ENCODE results near the gene TNNT3.
"Not testable (repeated sequence)": the region's sequence is repeated elsewhere in the genome, so short reads cannot be mapped to it uniquely, and the experiment has no call there.

The TNNT3 gene

DNA sequence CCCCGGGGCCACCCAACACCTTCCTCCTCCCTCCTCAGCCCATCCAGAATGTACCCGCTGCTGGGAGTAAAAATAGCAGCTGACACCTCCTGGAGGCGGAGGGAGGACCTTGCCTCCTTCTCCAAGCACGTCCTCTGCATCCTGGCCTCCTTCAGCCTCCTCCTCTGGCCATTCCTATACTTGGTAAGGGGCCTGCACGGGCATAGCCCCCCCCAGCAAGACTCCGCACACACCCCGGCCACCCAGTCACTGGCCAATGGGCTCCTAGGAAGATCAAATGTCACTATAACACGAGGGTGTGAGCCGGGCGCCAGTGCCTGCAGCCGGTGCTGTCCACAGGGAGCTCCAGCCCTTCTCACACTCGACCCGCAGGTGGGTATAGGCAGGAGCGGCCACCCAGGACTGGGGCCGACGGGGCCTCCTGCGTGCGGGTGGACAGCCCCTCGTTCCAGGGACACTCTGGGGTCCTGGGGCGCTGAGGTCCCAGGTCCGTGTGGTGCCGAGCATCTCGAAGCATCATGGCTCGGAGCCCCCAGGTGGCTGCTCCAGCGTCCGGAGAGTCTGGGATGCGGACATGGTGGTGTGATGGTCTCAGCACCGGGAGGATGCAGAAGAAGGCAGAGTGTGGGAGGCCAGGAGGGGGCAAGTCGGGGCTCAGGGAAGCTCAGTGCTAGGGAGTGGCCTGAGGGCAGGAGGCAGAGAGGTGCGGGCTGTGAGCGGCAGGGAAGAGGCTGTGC lies at the start of gene TNNT3:
Gene TNNT3 (plus strand): TSS at position 313 of the 737 bp plus-strand sequence. CDS start 3,172 bp downstream, outside the sequence.
- no peak within 1 kb of the TSS for H3K4me3 ChIP-seq (ENCODE audit: low read depth, low read length)
- no peak for DNase-seq (ENCODE audit: low read depth)
- TF ChIP-seq, protein P1, sequence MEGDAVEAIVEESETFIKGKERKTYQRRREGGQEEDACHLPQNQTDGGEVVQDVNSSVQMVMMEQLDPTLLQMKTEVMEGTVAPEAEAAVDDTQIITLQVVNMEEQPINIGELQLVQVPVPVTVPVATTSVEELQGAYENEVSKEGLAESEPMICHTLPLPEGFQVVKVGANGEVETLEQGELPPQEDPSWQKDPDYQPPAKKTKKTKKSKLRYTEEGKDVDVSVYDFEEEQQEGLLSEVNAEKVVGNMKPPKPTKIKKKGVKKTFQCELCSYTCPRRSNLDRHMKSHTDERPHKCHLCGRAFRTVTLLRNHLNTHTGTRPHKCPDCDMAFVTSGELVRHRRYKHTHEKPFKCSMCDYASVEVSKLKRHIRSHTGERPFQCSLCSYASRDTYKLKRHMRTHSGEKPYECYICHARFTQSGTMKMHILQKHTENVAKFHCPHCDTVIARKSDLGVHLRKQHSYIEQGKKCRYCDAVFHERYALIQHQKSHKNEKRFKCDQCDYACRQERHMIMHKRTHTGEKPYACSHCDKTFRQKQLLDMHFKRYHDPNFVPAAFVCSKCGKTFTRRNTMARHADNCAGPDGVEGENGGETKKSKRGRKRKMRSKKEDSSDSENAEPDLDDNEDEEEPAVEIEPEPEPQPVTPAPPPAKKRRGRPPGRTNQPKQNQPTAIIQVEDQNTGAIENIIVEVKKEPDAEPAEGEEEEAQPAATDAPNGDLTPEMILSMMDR (IDR thresholded peaks at IDR 0.05; ENCODE audit: low read depth, low read length, missing control alignments) = no peak

DNA sequence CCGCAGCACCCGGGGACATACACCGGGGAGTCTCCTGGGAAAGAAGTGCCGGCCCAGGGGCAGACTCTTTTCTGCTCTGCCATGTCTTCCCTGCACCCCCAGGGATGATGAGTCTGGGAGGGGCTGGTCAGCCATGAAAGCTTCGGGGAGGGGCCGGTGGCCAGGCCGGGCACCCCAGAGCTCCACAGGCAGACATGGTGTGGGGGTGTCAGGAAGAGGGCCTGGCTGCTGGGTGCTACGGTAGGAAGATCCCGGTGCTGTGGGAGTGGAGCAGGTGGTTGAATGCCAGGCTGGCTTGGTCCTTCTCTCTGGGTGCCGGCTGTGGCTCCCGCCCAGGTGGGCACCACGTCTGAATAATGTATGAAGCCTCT lies 49.2 kb upstream of the TNNT3 start:
- DNase-seq (ENCODE audit: low read depth) = no peak
- no peak overlapping the region for H3K4me3 ChIP-seq (ENCODE audit: low read depth, low read length)
- TF ChIP-seq, protein P1 (IDR thresholded peaks at IDR 0.05; ENCODE audit: low read depth, low read length, missing control alignments) = no peak

DNA sequence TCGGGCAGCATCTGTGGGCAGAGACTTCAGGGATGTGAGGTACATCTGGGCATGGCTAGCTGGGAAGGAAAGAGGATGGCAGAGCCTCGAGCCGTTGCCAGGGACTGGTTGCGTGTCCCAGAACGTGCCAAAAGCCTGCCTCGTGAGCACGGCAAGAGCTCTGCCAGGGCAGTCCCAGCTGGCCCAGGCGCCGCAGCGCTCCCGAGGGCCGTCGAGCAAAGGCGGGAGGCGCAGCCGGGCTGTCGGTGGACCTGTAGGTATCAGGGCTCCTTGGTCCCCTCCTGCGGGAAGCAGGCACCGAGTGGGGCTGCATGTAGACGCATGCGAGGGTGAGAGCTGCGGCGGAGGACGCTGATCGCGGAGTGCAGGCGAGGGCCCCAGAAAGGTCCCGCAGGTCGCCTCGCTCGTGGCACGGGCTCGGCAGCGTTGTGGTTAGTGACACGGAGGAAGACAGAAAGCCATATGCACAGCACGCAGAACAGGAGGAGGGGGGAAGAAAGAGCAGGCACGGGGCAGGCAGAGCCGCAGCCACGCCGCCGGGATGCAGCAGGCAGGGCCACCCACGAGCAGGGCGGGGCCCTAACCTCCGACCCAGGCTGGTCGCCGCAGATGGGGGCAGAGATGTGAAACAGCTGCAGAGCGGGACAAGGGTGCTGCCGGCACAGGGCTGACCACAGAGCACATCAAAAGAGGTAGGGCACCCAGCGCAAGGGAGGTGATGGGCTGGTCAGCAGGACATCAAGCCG lies 48.6 kb upstream of the TNNT3 start:
- TF ChIP-seq, protein P1 (IDR thresholded peaks at IDR 0.05; ENCODE audit: low read depth, low read length, missing control alignments) = no peak
- DNase-seq (ENCODE audit: low read depth) = no peak
- no peak overlapping the region for H3K4me3 ChIP-seq (ENCODE audit: low read depth, low read length)

DNA sequence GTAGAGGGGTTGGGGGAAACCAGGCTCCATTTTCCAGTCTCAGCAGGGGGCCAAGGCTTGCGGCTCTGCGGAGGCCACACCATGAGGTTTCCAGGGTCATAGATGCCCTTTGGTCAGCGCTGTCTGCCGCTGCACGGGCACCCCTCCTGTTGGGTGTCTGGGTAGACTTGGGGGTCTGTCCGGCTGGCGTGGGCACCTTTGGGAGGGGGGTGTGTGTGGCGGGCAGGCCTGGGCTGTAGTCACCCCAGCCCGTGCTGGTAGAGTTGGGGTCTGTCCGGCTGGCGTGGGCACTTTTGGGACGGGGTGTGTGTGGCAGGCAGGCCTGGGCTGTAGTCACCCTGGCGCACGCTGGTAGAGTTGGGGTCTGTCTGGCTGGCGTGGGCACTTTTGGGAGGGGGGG lies 48.0 kb upstream of the TNNT3 start:
- DNase-seq (ENCODE audit: low read depth) = no peak
- TF ChIP-seq, protein P1 (IDR thresholded peaks at IDR 0.05; ENCODE audit: low read depth, low read length, missing control alignments) = no peak
- H3K4me3 ChIP-seq (ENCODE audit: low read depth, low read length) = no peak overlapping the region

DNA sequence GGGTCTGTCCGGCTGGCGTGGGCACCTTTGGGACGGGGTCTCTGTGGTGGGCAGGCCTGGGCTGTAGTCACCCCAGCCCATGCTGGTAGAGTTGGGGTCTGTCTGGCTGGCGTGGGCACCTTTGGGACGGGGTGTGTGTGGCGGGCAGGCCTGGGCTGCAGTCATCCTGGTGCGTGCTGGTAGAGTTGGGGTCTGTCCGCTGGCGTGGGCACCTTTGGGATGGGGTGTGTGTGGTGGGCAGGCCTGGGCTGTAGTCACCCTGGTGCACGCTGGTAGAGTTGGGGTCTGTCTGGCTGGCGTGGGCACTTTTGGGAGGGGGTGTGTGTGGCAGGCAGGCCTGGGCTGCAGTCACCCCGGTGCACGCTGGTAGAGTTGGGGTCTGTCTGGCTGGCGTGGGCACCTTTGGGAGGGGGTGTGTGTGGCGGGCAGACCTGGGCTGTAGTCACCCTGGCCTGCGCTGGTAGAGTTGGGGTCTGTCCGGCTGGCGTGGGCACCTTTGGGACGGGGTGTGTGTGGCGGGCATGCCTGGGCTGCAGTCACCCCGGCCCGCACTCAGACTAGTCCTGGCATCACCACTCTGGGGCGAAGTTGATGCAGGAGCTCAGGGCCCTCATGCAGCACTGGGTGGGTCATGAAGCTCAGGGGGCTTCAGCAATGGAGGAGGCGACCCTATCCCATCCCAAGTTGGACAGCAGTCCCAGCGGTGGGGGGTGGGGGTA lies 47.1 kb upstream of the TNNT3 start:
- no peak overlapping the region for H3K4me3 ChIP-seq (ENCODE audit: low read depth, low read length)
- DNase-seq (ENCODE audit: low read depth) = no peak
- TF ChIP-seq, protein P1 (IDR thresholded peaks at IDR 0.05; ENCODE audit: low read depth, low read length, missing control alignments) = no peak

DNA sequence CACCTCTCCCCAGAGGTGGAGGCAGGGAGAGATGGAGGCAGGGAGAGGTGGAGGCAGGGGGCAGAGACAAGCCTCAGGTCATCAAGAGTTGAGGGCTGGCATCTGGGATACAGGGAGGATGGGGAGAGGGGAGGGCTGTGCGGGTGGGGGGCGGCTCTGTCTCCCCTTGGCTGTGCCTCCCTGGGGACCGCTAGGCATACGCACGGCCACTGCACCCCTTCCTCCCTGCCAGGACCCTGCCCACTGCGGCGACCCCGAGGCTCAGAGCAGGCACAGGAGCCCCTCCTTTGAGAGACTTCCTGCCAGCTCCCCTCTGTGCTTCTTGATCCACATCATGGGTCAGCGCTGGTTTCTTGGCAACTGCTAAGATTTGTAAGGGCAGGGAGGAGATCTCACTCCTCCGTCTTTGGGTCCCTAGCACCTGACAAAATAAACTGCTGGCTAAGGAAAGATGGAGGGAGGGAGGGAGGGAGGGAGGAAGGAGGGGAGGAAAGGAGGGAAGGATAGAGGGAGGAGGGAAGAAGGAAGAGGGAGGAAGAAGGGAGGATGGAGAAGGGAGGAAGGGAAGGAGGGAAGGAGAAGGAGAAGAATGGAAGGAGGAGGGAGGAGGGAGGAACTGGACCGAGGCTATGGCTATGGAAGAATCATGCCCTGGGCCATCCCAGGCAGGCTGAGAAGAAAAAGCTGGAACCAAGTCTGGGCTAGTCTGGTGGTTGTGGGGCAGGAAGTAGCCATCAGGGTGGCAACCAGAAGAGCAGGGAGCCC lies 46.3 kb upstream of the TNNT3 start:
- no peak for DNase-seq (ENCODE audit: low read depth)
- TF ChIP-seq, protein P1 (IDR thresholded peaks at IDR 0.05; ENCODE audit: low read depth, low read length, missing control alignments) = no peak

DNA sequence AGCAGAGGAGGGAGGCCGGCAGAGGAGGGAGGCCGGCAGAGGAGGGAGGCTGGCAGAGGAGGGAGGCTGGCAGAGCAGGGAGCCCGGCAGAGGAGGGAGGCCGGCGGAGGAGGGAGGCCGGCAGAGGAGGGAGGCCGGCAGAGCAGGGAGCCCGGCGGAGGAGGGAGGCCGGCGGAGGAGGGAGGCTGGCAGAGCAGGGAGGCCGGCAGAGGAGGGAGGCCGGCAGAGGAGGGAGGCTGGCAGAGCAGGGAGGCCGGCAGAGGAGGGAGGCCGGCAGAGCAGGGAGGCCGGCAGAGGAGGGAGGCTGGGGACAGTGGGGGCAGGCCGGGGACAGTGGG lies 45.7 kb upstream of the TNNT3 start:
- not testable (repeated sequence) for H3K4me3 ChIP-seq (ENCODE audit: low read depth, low read length)

More for the DNA sequence above, 46.3 kb upstream of the TNNT3 start:
- no peak overlapping the region for H3K4me3 ChIP-seq (ENCODE audit: low read depth, low read length)

DNA sequence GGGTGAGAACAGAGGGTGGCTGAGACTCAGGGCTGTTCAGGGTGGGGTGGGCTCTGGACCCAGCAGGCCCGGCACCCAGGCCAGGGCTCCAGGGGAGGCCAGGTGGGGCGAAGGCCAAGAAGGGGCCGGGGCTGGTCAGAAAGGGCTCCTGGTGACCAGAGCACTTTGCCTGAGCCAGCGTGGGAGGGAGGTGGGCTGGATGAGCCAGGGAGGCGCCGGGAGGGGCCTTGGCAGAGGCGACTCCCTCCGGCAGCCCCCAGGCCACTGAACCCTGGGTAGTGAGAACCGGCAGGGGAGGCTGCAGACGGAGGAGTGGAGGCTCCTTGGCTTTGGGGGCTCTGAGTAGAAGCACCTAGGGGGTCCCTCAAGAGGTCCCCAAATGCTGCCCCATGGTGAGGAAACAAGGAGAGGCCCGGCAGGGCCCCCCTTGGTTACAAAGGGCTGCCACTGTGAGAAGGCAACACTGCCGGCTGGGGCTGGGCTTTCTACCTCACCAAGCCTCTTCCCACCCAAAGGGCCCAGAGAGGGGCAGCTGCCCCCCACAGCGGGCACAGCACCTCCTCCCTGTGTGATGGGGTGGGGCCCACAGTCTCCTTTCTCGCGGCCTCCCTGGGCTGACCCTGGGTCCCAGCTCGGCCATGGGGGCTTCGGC lies 44.9 kb upstream of the TNNT3 start:
- DNase-seq (ENCODE audit: low read depth); H3K4me3 ChIP-seq (ENCODE audit: low read depth, low read length): not testable (repeated sequence)

More for the DNA sequence above, 45.7 kb upstream of the TNNT3 start:
- not testable (repeated sequence) for DNase-seq (ENCODE audit: low read depth)

Measured in GM12864 (cell line).